SJCRH30 (cell line): ENCODE measurements around the gene RAP1B. TPM values are rescaled to one million over a fixed set of nuclear protein-coding genes. Genes with fewer than 3 reads are reported as not detected.
"Not testable (repeated sequence)": the region's sequence is repeated elsewhere in the genome, so short reads cannot be mapped to it uniquely, and the experiment has no call there.

Experiments used
- DNase-seq, 2 experiments: peaks; one replicate each; pipeline ENCODE4 v3.0.0-alpha.2; 2015 to 2020
- H3K27ac ChIP-seq: fragments of 250-450 bp; sonication (Bioruptor Pico); 2 replicates; pipeline ENCODE4 v1.5.1; 2020; ENCODE audit warnings: mild to moderate bottlenecking, moderate library complexity
- H3K27me3 ChIP-seq: fragments of 250-450 bp; sonication (Bioruptor Pico); 2 replicates; pipeline ENCODE4 v1.5.1; 2020; ENCODE audit warnings: mild to moderate bottlenecking, moderate library complexity
- H3K36me3 ChIP-seq: fragments of 250-450 bp; sonication (Bioruptor Pico); 2 replicates; pipeline ENCODE4 v1.5.1; 2020; ENCODE audit warnings: mild to moderate bottlenecking, moderate library complexity
- H3K4me1 ChIP-seq: fragments of 250-450 bp; sonication (Bioruptor Pico); 2 replicates; pipeline ENCODE4 v1.5.1; 2020; ENCODE audit warnings: mild to moderate bottlenecking, moderate library complexity
- H3K4me3 ChIP-seq: fragments of 250-450 bp; sonication (Bioruptor Pico); 2 replicates; pipeline ENCODE4 v1.5.1; 2020; ENCODE audit warnings: mild to moderate bottlenecking, moderate library complexity
- H3K9me3 ChIP-seq: fragments of 250-450 bp; sonication (Bioruptor Pico); replicated peaks from 2 replicates; pipeline ENCODE4 v1.5.1; 2020; ENCODE audit warnings: mild to moderate bottlenecking, moderate library complexity
- total RNA-seq: library from RNA; depleted of rRNA; stranded (reverse); fragments of >200 nt; shearing (Covaris generic); gene quantifications from 2 replicates; pipeline ENCODE4 v1.2.3, GENCODE V29; 2014

Gene RAP1B
- total RNA-seq, 1 experiment from 2014 or later: 207 TPM

- Histone ChIP-seq H3K4me1 (peaks cover 35% of the 10 kb centered on the region), H3K27ac (no peak overlapping the region), H3K4me3 (no peak overlapping the region), H3K9me3 (no peaks in the 10 kb centered on the region), H3K27me3 (no peaks in the 10 kb centered on the region), H3K36me3 (peaks cover 11% of the 10 kb centered on the region)
- DNase-seq: peak in 1 of 2 experiments; percentile 39
Observed at GRCh38 chr12:68636268-68636667, 25.6 kb downstream of the RAP1B start.

DNA sequence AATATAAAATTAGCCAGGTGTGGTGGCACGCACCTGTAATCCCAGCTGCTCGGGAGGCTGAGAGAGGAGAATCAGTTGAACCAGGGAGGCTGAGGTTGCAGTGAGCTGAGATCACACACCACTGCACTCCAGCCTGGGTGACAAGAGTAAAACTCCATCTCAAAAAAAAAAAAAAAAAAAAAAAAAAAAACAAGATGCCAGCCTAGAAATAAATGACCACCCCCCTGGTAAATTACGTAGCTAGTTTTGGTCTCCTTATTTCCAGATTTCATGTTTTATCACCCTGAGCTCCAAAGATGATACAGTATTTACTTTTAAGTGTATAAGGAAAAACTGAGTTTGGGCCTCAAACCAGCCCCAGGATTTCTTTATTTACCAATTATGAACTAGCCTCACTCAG lies 26.7 kb downstream of the RAP1B start:
- peak in 1 of 2 experiments; percentile 24 for DNase-seq
- H3K36me3 ChIP-seq: peaks cover 11% of the 10 kb centered on the region
- peak overlapping the region; percentile 77 for H3K27ac ChIP-seq
- peaks cover 35% of the 10 kb centered on the region for H3K4me1 ChIP-seq
- H3K9me3 ChIP-seq, H3K27me3 ChIP-seq, H3K4me3 ChIP-seq: not testable (repeated sequence)

DNA sequence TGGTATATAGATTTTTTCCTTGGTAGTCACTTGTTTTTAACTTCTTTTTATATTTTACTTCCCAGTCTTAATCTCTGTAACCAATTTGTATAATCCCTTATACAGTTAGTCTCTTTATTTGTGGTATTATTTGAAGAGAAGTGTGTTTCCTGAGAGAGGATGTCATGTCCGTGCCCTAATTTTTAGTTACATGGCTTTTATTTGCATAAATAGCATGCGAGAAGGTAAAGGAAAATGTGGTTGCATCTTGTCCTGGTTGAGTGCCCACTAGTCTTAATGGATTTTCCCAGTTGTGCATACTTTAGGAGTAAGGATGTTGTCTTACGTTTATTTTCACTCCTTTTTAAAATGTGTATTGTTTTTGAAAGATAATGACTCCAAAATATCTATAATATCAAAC lies 27.5 kb downstream of the RAP1B start:
- H3K27me3 ChIP-seq: no peaks in the 10 kb centered on the region
- peak overlapping the region; percentile 77 for H3K27ac ChIP-seq
- H3K4me3 ChIP-seq: no peak overlapping the region
- H3K9me3 ChIP-seq: no peaks in the 10 kb centered on the region
- H3K36me3 ChIP-seq: peaks cover 10% of the 10 kb centered on the region
- peak; percentile 12 to 77 for DNase-seq
- peaks cover 35% of the 10 kb centered on the region for H3K4me1 ChIP-seq

- peaks cover 4% of the 10 kb centered on the region for H3K36me3 ChIP-seq
- H3K9me3 ChIP-seq: no peaks in the 10 kb centered on the region
- H3K27ac ChIP-seq: peak overlapping the region; percentile 77
- no peaks in the 10 kb centered on the region for H3K27me3 ChIP-seq
- peak; percentile 47 to 60 for DNase-seq
- peaks cover 35% of the 10 kb centered on the region for H3K4me1 ChIP-seq
- no peak overlapping the region for H3K4me3 ChIP-seq
Observed at GRCh38 chr12:68638721-68639395, 28.2 kb downstream of the RAP1B start.

DNA sequence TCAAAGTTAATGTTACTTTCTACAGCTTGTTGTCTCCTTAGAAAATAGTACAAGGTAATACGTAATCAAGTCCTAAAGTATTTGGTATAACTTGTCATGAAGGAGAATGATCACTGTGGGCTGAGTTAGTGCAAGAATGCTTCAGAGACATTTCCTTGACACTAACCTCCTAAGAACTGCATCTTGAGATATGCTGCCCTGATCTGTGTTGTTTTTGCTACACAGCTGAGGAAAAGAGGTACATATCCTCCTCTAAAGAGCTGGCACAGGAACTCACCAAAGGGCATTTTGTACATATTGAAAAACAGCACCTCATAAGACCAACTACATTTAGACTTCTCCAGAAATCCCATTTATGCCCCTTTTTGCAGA lies 28.7 kb downstream of the RAP1B start:
- Histone ChIP-seq H3K27ac (peak overlapping the region; percentile 77), H3K9me3 (no peaks in the 10 kb centered on the region), H3K4me3 (no peak overlapping the region), H3K4me1 (peaks cover 35% of the 10 kb centered on the region), H3K36me3 (peaks cover 5% of the 10 kb centered on the region), H3K27me3 (no peaks in the 10 kb centered on the region)
- DNase-seq: no peak

- peak in 1 of 2 experiments; percentile 22 for DNase-seq
- Histone ChIP-seq H3K27me3 (no peaks in the 10 kb centered on the region), H3K4me3 (no peak overlapping the region), H3K27ac (no peak overlapping the region), H3K9me3 (no peaks in the 10 kb centered on the region), H3K36me3 (peaks cover 5% of the 10 kb centered on the region), H3K4me1 (peaks cover 38% of the 10 kb centered on the region)
Observed at GRCh38 chr12:68641138-68641537, 30.4 kb downstream of the RAP1B start.

- Histone ChIP-seq H3K4me1 (peaks cover 14% of the 10 kb centered on the region; the same call in 1 of the 2 replicates), H3K4me3 (no peak overlapping the region), H3K9me3 (no peaks in the 10 kb centered on the region), H3K36me3 (peaks cover 27% of the 10 kb centered on the region), H3K27ac (no peak overlapping the region), H3K27me3 (no peaks in the 10 kb centered on the region)
- no peak for DNase-seq
Observed at GRCh38 chr12:68646484-68646883, 35.8 kb downstream of the RAP1B start.

DNA sequence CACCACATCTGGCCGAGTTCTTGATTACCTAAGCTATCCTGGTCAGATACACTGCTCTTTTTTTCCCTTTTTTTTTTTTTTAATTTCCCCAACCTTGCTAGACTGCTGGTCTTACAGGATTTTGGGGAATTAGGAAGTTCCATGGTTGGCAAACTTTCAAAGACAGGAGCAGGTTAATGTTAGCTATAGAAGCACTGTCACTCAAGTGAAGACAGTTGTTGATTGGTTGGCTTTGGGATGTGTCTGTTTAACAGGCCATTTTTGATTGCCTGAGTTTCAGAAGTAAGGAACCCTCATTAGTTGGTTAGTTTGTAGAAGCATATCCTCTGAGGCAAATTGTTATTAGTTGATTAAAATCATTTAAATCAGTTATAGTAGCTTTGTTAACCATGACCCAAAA lies 36.8 kb downstream of the RAP1B start:
- H3K27ac ChIP-seq: no peak overlapping the region
- H3K36me3 ChIP-seq: peaks cover 35% of the 10 kb centered on the region
- H3K4me1 ChIP-seq: peaks cover 14% of the 10 kb centered on the region; the same call in 1 of the 2 replicates
- H3K9me3 ChIP-seq: no peaks in the 10 kb centered on the region
- no peak for DNase-seq
- no peak overlapping the region for H3K4me3 ChIP-seq
- no peaks in the 10 kb centered on the region for H3K27me3 ChIP-seq

GRCh38 chr12:68648179-68648578 lies 37.5 kb downstream of the RAP1B start:
- peak in 1 of 2 experiments; percentile 44 for DNase-seq
- peaks cover 14% of the 10 kb centered on the region; the same call in 1 of the 2 replicates for H3K4me1 ChIP-seq
- peaks cover 37% of the 10 kb centered on the region for H3K36me3 ChIP-seq
- H3K27me3 ChIP-seq: no peaks in the 10 kb centered on the region
- H3K9me3 ChIP-seq: no peaks in the 10 kb centered on the region
- no peak overlapping the region for H3K4me3 ChIP-seq
- H3K27ac ChIP-seq: no peak overlapping the region

DNA sequence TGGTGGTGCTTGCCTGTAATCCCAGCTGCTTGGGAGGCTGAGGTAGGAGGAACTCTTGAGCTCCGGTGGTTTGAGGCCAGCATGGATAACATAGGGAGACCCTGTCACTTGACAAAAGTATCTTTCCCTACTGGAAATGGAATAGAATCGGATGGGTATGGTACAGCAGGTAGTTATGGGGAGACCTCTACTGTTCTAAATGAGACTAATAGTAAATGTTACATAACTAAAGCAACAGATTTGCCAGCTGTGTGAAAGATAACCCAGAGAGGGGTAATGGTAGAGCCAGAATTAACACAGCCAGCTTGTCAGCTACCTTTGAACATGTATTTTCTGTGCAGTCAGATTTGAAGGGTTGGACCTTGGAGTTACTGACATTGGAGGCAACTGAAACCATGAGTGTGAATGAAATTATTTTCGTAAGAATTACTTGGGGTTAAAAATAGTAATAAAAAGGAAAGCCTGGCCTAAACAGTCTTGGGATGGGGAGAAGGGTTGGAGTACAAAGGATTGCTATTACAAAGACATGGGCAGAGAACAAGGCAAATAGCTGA lies 54.4 kb downstream of the RAP1B start:
- peaks cover 14% of the 10 kb centered on the region for H3K36me3 ChIP-seq
- no peak for DNase-seq
- no peaks in the 10 kb centered on the region for H3K9me3 ChIP-seq

DNA sequence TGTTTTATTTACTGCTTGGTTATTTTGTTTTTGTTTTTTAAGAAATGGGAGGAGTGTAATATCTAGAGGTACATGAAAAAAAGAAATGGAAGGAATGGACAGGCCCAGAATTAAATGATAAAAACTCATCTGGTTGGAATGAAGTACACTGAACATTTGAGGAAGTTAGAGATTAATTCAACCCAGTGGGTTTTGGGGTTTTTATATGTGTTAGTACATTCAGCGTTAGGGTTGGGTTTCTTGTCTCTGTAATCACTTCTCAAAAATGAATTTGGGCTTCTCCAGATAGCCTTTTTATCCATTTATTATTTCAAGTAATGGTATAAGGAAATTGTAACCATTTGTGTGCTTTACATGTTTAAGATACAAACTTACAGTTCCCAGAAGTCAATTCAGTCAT lies 56.6 kb downstream of the RAP1B start:
- Histone ChIP-seq H3K36me3 (no peaks in the 10 kb centered on the region), H3K4me1 (no peaks in the 10 kb centered on the region), H3K27ac (no peak overlapping the region), H3K9me3 (no peaks in the 10 kb centered on the region), H3K4me3 (no peak overlapping the region), H3K27me3 (no peaks in the 10 kb centered on the region)
- no peak for DNase-seq

More for the DNA sequence above, 54.4 kb downstream of the RAP1B start:
- no peak overlapping the region for H3K27ac ChIP-seq
- H3K27me3 ChIP-seq: no peaks in the 10 kb centered on the region
- H3K4me3 ChIP-seq: no peak overlapping the region
- no peaks in the 10 kb centered on the region for H3K4me1 ChIP-seq

DNA sequence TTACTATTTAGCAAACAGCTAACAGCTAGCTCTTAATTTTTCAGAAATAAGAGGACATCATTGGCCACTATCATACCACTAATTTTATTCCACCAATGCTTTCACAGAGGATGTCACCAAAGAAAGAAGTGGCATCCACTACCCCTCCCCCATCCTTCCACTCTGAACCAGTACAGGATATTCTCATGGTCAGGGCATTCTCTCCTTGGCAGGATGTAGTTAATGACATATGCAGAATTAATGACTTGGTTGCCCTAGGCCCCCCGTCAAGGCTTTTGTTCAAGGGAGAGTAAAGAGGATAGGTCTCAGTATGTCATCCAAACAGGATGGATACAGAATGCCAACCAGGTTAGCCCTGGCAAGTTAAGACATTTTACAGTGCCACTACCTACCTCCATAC lies 57.2 kb downstream of the RAP1B start:
- Histone ChIP-seq H3K9me3 (no peaks in the 10 kb centered on the region), H3K27me3 (no peaks in the 10 kb centered on the region), H3K36me3 (no peaks in the 10 kb centered on the region), H3K4me1 (no peaks in the 10 kb centered on the region), H3K27ac (no peak overlapping the region), H3K4me3 (no peak overlapping the region)
- no peak for DNase-seq

- Histone ChIP-seq H3K36me3 (no peaks in the 10 kb centered on the region), H3K4me3 (no peak overlapping the region), H3K4me1 (no peaks in the 10 kb centered on the region), H3K27me3 (no peaks in the 10 kb centered on the region), H3K9me3 (no peaks in the 10 kb centered on the region), H3K27ac (no peak overlapping the region)
- DNase-seq: no peak
Observed at GRCh38 chr12:68671179-68671578, 60.5 kb downstream of the RAP1B start.

GRCh38 chr12:68673788-68674187 lies 63.1 kb downstream of the RAP1B start:
- Histone ChIP-seq H3K4me1 (no peaks in the 10 kb centered on the region), H3K9me3 (no peaks in the 10 kb centered on the region), H3K27ac (no peak overlapping the region), H3K4me3 (no peak overlapping the region), H3K36me3 (no peaks in the 10 kb centered on the region), H3K27me3 (no peaks in the 10 kb centered on the region)
- no peak for DNase-seq

GRCh38 chr12:68674376-68674775 lies 63.7 kb downstream of the RAP1B start:
- no peak overlapping the region for H3K27ac ChIP-seq
- H3K9me3 ChIP-seq: no peaks in the 10 kb centered on the region
- no peak for DNase-seq
- H3K36me3 ChIP-seq: no peaks in the 10 kb centered on the region
- H3K4me3 ChIP-seq: no peak overlapping the region
- H3K4me1 ChIP-seq: no peaks in the 10 kb centered on the region
- no peaks in the 10 kb centered on the region for H3K27me3 ChIP-seq
